H1 (cell line): ENCODE data around the gene HBS1L. TPM values are rescaled to one million over a fixed set of nuclear protein-coding genes. Genes with fewer than 3 reads are reported as not detected.

Source experiments
- CTCF ChIA-PET: fragments of 300-600 bp; sonication (Branson Sonifier 250); formaldehyde crosslinking; loops from one replicate; lab custom pipeline; 2021; ENCODE audit not compliant: partially characterized antibody; lab: Charles Lee
- POLR2A ChIA-PET: fragments of 300-600 bp; sonication (Branson Sonifier 250); formaldehyde crosslinking; loops from one replicate; lab custom pipeline; 2021; ENCODE audit warnings: inconsistent platforms; ENCODE audit not compliant: partially characterized antibody; lab: Charles Lee
- DNase-seq, 2 experiments: peaks; one replicate each; pipeline versions ENCODE4 v3.0.0 to v3.0.0-alpha.2; 2010 to 2022; ENCODE audit warnings: low spot score in 2 of 2, low read depth in 1 of 2, mixed read lengths in 1 of 2
- FAIRE-seq: peaks from 2 replicates; lab custom pipeline; 2011; peaks lifted over from hg19 to GRCh38; lab: Jason Lieb, UNC
- H2AFZ ChIP-seq: 2 replicates; pipeline ENCODE4 v1.8.1; 2012; ENCODE audit warnings: low read length, inconsistent platforms
- H2AK5ac ChIP-seq: 2 replicates; pipeline ENCODE4 v1.6.1; 2013; ENCODE audit warnings: low read depth, low read length
- H2BK120ac ChIP-seq: replicated peaks from 2 replicates; pipeline ENCODE3; 2013; ENCODE audit warnings: low read depth, low read length, inconsistent platforms
- H2BK12ac ChIP-seq: 2 replicates; pipeline ENCODE4 v1.6.1; 2013; ENCODE audit warnings: low read depth, low read length
- H2BK15ac ChIP-seq: 2 replicates; pipeline ENCODE4 v1.6.1; 2013; ENCODE audit warnings: low read length
- H2BK20ac ChIP-seq: 2 replicates; pipeline ENCODE4 v1.6.1; 2013; ENCODE audit warnings: low read length
- H2BK5ac ChIP-seq: 2 replicates; pipeline ENCODE4 v1.6.1; 2013; ENCODE audit warnings: low read depth, low read length
- H3K14ac ChIP-seq: 2 replicates; pipeline ENCODE4 v1.6.1; 2013; ENCODE audit warnings: inconsistent platforms; ENCODE audit not compliant: insufficient read length
- H3K18ac ChIP-seq: 2 replicates; pipeline ENCODE4 v1.6.1; 2013; ENCODE audit warnings: low read length; ENCODE audit errors: extremely low read depth
- H3K23ac ChIP-seq: 2 replicates; pipeline ENCODE4 v1.6.1; 2013; ENCODE audit warnings: inconsistent platforms; ENCODE audit not compliant: insufficient read length
- H3K23me2 ChIP-seq: 2 replicates; pipeline ENCODE4 v1.6.1; 2013; ENCODE audit warnings: low read depth, low read length
- H3K27ac ChIP-seq: 2 replicates; pipeline ENCODE4 v1.6.1; 2011; ENCODE audit warnings: low read depth, low read length, inconsistent platforms
- H3K27me3 ChIP-seq, 4 experiments: replicated peaks in 1 of 4; 1 replicate in 1 of 4; 2 replicates in 3 of 4; pipeline versions ENCODE4 v1.6.1 to v1.8.1; 2011 to 2013; ENCODE audit warnings: low read length in 3 of 4, mild to moderate bottlenecking in 3 of 4, inconsistent platforms in 2 of 4, mixed read lengths in 2 of 4, moderate library complexity in 1 of 4; ENCODE audit not compliant: control insufficient read depth in 3 of 4, insufficient read depth in 3 of 4; ENCODE audit errors: extremely low read depth in 1 of 4
- H3K36me3 ChIP-seq, 4 experiments: 2 replicates each; pipeline versions ENCODE4 v1.6.1 to v1.8.1; 2011 to 2013; ENCODE audit warnings: mild to moderate bottlenecking in 4 of 4, low read length in 3 of 4, moderate library complexity in 2 of 4, control low read depth in 1 of 4, inconsistent platforms in 1 of 4; ENCODE audit not compliant: insufficient read depth in 4 of 4, control insufficient read depth in 2 of 4
- H3K4ac ChIP-seq: replicated peaks from 2 replicates; pipeline ENCODE3; 2013; ENCODE audit warnings: low read length, low read depth, mixed read lengths, inconsistent platforms; ENCODE audit not compliant: insufficient read length
- H3K4me1 ChIP-seq, 4 experiments: replicated peaks in 1 of 4; 1 replicate in 1 of 4; 2 replicates in 3 of 4; pipeline versions ENCODE4 v1.6.1 to v1.8.1; 2011 to 2013; ENCODE audit warnings: low read length in 3 of 4, inconsistent platforms in 2 of 4, mixed read lengths in 1 of 4; ENCODE audit not compliant: insufficient read depth in 4 of 4, control insufficient read depth in 3 of 4
- H3K4me2 ChIP-seq, 2 experiments: 2 replicates each; pipeline versions ENCODE4 v1.6.1 to v1.8.1; 2011 to 2013; ENCODE audit warnings: low read depth in 2 of 2, low read length in 2 of 2, control low read depth in 1 of 2, inconsistent platforms in 1 of 2, mild to moderate bottlenecking in 1 of 2; ENCODE audit not compliant: insufficient read depth in 1 of 2
- H3K4me3 ChIP-seq, 4 experiments: fragments of 200-600, 300-600 bp in 1 of 4; sonication (generic), shearing (Covaris generic), sonication (Bioruptor Twin) in 1 of 4; 2 replicates each; pipeline versions ENCODE4 v1.5.1 to v1.8.1; 2011 to 2016; ENCODE audit warnings: low read length in 4 of 4, low read depth in 3 of 4, control low read depth in 2 of 4, inconsistent platforms in 2 of 4, mild to moderate bottlenecking in 2 of 4, mixed read lengths in 1 of 4, moderate library complexity in 1 of 4; ENCODE audit not compliant: insufficient read depth in 2 of 4; ENCODE audit errors: extremely low read depth in 1 of 4
- H3K56ac ChIP-seq: replicated peaks from 2 replicates; pipeline ENCODE3; 2013; ENCODE audit warnings: low read depth, mild to moderate bottlenecking, mixed read lengths, low read length, inconsistent platforms; ENCODE audit not compliant: insufficient read length
- H3K79me1 ChIP-seq: 2 replicates; pipeline ENCODE4 v1.6.1; 2013; ENCODE audit warnings: low read depth, low read length, control low read depth
- H3K79me2 ChIP-seq, 2 experiments: 2 replicates each; pipeline versions ENCODE4 v1.6.1 to v1.8.1; 2012 to 2013; ENCODE audit warnings: low read length in 2 of 2, mild to moderate bottlenecking in 2 of 2, inconsistent platforms in 1 of 2; ENCODE audit not compliant: insufficient read depth in 2 of 2, control insufficient read depth in 1 of 2
- H3K9ac ChIP-seq, 4 experiments: replicated peaks in 1 of 4; 1 replicate in 1 of 4; 2 replicates in 3 of 4; pipeline versions ENCODE4 v1.6.1 to v1.8.1; 2011 to 2013; ENCODE audit warnings: low read depth in 3 of 4, low read length in 3 of 4, control low read depth in 2 of 4, mild to moderate bottlenecking in 2 of 4, moderate library complexity in 2 of 4, inconsistent platforms in 1 of 4; ENCODE audit errors: extremely low read depth in 1 of 4
- H3K9me3 ChIP-seq, 2 experiments: 2 replicates each; pipeline versions ENCODE4 v1.6.1 to v1.8.1; 2012 to 2013; ENCODE audit warnings: mild to moderate bottlenecking in 2 of 2, moderate library complexity in 2 of 2, control low read depth in 1 of 2, inconsistent platforms in 1 of 2, low read depth in 1 of 2, low read length in 1 of 2, mixed read lengths in 1 of 2; ENCODE audit not compliant: insufficient read depth in 2 of 2
- H4K20me1 ChIP-seq, 2 experiments: replicated peaks in 1 of 2; 2 replicates each; pipeline versions ENCODE3 to v1.8.1; 2011 to 2013; ENCODE audit warnings: inconsistent platforms in 2 of 2, low read length in 2 of 2, mild to moderate bottlenecking in 1 of 2; ENCODE audit not compliant: insufficient read depth in 2 of 2, control insufficient read depth in 1 of 2
- H4K5ac ChIP-seq: 2 replicates; pipeline ENCODE4 v1.6.1; 2013; ENCODE audit warnings: low read length, low read depth, mixed read lengths, inconsistent platforms; ENCODE audit not compliant: insufficient read length
- H4K8ac ChIP-seq: 2 replicates; pipeline ENCODE4 v1.8.0; 2013; ENCODE audit warnings: mild to moderate bottlenecking, moderate library complexity, low read length, inconsistent platforms; ENCODE audit not compliant: insufficient read depth; ENCODE audit errors: extremely low read depth
- H4K91ac ChIP-seq: replicated peaks from 2 replicates; pipeline ENCODE3; 2013; ENCODE audit warnings: low read length, mixed read lengths, inconsistent platforms; ENCODE audit not compliant: insufficient read length
- CEBPB ChIP-seq: IDR thresholded peaks from 2 replicates; pipeline ENCODE4 v1.6.1; 2012; ENCODE audit warnings: low read depth, low read length
- SIRT6 ChIP-seq: IDR thresholded peaks from one replicate; pipeline ENCODE4 v1.7.1; 2012; ENCODE audit warnings: low read length, inconsistent platforms
- ZNF274 ChIP-seq: IDR thresholded peaks from 2 replicates; pipeline ENCODE4 v1.7.0; 2012; ENCODE audit warnings: low read length, borderline replicate concordance; ENCODE audit errors: extremely low read depth
- WGBS, 2 experiments: shearing (Covaris generic) in 1 of 2; methylation state at CpG; one replicate each; pipeline versions ENCODE4 v1.1.6 to v1.1.7; 2013 to 2015; ENCODE audit warnings: low lambda C conversion rate in 2 of 2, mixed read lengths in 2 of 2, inconsistent platforms in 1 of 2, low coverage in 1 of 2, missing lambda C conversion rate in 1 of 2; ENCODE audit not compliant: insufficient replicate concordance in 2 of 2, insufficient coverage in 1 of 2, insufficient read length in 1 of 2; ENCODE audit errors: extremely low coverage in 1 of 2, missing lambda C conversion rate in 1 of 2; 5-methylcytosine and 5-hydroxymethylcytosine counted together
- polyA plus RNA-seq, 7 experiments: library from polyadenylated mRNA; depleted of rRNA in 3 of 7; stranded (reverse) in 5 of 7; unstranded in 2 of 7; fragments of >200 nt in 5 of 7; fragments of 200-250 nt in 2 of 7; gene quantifications; 1 replicate in 5 of 7; 2 replicates in 1 of 7; 4 replicates in 1 of 7; pipeline versions ENCODE4 v1.2.1 to v1.2.3, GENCODE V29; 2011 to 2013; ENCODE audit warnings: missing spikeins in 2 of 7, mixed read lengths in 2 of 7
- total RNA-seq: library from RNA; stranded (reverse); fragmentation: NEBNext Ultra II Directional; extraction: Animal tissue kit (Norgen Biotek cat#: 25700); gene quantifications from 2 replicates; pipeline ENCODE4 v1.2.1, GENCODE V29; 2021
- TF ChIP-seq, protein P1 (sequence below): IDR thresholded peaks from 2 replicates; pipeline ENCODE4 v1.6.1; 2011; ENCODE audit warnings: low read length, improper control_type of control experiment
- TF ChIP-seq, protein P2 (sequence below): IDR thresholded peaks from 2 replicates; pipeline ENCODE4 v1.6.1; 2012; ENCODE audit warnings: low read length, inconsistent platforms

Gene HBS1L
- total and polyA plus RNA-seq, 2 of the 8 experiments (the other 6 are each of a cell fraction or from before 2014, with no cell fraction given), result 28.1 to 97.1 TPM

DNA sequence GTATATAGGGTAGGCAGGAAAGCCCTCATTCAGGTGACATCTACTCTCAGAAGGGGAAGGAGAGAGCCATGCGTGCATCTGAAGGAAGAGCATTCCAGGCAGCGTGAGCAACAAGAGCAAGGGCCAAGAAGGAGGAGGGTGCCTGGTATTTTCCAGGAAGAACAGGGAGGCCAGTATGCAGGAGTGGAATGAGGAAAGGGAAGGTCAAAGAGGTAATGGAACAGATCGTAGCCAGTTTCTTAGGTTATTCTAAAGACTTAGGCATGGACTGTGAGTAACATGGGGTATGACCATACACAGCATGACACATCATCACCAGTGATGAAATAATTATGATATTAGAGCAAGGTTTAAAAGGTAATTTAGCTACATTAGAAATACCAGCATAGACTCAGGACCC is 128.8 kb downstream of the HBS1L start:
- no peak overlapping the region for H2BK20ac ChIP-seq
- no peak overlapping the region for H3K4me3 ChIP-seq
- no peak overlapping the region for H2AK5ac ChIP-seq
- no peak overlapping the region for H2BK12ac ChIP-seq
- H4K91ac ChIP-seq, result no peak overlapping the region
- no peak overlapping the region for H2BK5ac ChIP-seq
- H3K56ac ChIP-seq, result no peak overlapping the region
- H3K14ac ChIP-seq, result no peak overlapping the region
- 82% methylated on average over 2 of the region's 3 CpGs; no CpG with 5 or more reads in 1 of the 2 experiments for WGBS, 2 experiments
- no peak overlapping the region for H4K8ac ChIP-seq
- H3K4me1 ChIP-seq, result no peaks in the 10 kb centered on the region; a peak in 1 of 7 replicates
- H3K36me3 ChIP-seq, result no peaks in the 10 kb centered on the region
- H3K27ac ChIP-seq, result no peak overlapping the region
- H3K79me1 ChIP-seq, result no peaks in the 10 kb centered on the region
- H3K4me2 ChIP-seq, result no peak overlapping the region
- no peak for TF ChIP-seq CEBPB
- TF ChIP-seq, protein P1, sequence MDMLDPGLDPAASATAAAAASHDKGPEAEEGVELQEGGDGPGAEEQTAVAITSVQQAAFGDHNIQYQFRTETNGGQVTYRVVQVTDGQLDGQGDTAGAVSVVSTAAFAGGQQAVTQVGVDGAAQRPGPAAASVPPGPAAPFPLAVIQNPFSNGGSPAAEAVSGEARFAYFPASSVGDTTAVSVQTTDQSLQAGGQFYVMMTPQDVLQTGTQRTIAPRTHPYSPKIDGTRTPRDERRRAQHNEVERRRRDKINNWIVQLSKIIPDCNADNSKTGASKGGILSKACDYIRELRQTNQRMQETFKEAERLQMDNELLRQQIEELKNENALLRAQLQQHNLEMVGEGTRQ, result no peak
- no peak for TF ChIP-seq SIRT6
- no peak for TF ChIP-seq ZNF274
- TF ChIP-seq, protein P2, sequence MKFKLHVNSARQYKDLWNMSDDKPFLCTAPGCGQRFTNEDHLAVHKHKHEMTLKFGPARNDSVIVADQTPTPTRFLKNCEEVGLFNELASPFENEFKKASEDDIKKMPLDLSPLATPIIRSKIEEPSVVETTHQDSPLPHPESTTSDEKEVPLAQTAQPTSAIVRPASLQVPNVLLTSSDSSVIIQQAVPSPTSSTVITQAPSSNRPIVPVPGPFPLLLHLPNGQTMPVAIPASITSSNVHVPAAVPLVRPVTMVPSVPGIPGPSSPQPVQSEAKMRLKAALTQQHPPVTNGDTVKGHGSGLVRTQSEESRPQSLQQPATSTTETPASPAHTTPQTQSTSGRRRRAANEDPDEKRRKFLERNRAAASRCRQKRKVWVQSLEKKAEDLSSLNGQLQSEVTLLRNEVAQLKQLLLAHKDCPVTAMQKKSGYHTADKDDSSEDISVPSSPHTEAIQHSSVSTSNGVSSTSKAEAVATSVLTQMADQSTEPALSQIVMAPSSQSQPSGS, result no peak
- no peaks in the 10 kb centered on the region for H3K27me3 ChIP-seq
- H3K18ac ChIP-seq, result no peak overlapping the region
- H4K20me1 ChIP-seq, result no peaks in the 10 kb centered on the region
- DNase-seq (no peak), FAIRE-seq (no peak)
- H3K23ac ChIP-seq, result no peak overlapping the region
- H3K9me3 ChIP-seq, result no peaks in the 10 kb centered on the region
- H2BK120ac ChIP-seq, result no peak overlapping the region
- H3K23me2 ChIP-seq, result no peaks in the 10 kb centered on the region
- no peaks in the 10 kb centered on the region for H3K79me2 ChIP-seq
- no peak overlapping the region for H3K4ac ChIP-seq
- POLR2A ChIA-PET, result no interaction called here
- H4K5ac ChIP-seq, result no peak overlapping the region
- CTCF ChIA-PET, result interaction anchor here (1.1 to 2.0 kb wide), 2 partner anchors 15 to 44 kb away, joined by 4 to 5 read pairs; no protein-coding TSS in a partner anchor
- no peak overlapping the region for H3K9ac ChIP-seq
- no peak overlapping the region for H2AFZ ChIP-seq
- no peak overlapping the region for H2BK15ac ChIP-seq
